Measurements from ENCODE around the gene EDEM2. TPM values are rescaled to one million over a fixed set of nuclear protein-coding genes. Genes with fewer than 3 reads are reported as not detected.

EDEM2 gene
- total and polyA plus RNA-seq, 2 of the 13 experiments (the other 11 are each of a cell fraction or from before 2014, with no cell fraction given) = 33.1 to 46.9 TPM

DNA sequence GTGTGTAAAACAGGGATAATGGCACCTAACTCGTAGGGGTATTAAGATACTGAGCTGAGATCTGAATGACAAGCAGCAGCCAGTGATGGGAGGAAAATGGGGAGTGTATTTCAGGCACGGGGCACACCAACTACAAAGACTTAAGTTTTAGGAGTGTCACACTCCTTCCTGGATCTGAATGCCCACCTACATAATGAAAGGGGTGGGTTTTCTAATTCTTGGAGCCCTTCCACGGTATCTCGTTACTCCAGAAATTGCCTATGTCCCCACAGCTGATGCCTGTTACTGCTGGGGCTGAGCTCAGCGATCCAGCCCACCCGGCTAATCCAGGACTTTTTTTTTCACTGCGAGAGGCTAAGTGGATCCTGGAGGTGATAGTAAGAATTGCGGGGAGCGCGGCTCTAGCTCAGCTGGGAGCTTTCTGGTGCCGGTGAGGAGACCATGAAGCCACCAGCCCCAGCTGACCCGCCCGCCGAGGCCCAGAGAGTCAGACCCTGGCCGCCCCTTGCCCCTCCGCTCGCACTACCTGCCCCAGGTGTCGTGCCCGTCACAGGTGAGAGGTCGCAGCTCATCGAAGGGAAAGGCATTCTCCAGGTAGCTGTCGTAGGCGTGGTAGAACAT lies 727 bp downstream of the EDEM2 start (continued):
- TF ChIP-seq, protein P1, sequence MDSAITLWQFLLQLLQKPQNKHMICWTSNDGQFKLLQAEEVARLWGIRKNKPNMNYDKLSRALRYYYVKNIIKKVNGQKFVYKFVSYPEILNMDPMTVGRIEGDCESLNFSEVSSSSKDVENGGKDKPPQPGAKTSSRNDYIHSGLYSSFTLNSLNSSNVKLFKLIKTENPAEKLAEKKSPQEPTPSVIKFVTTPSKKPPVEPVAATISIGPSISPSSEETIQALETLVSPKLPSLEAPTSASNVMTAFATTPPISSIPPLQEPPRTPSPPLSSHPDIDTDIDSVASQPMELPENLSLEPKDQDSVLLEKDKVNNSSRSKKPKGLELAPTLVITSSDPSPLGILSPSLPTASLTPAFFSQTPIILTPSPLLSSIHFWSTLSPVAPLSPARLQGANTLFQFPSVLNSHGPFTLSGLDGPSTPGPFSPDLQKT (CRISPR knock-in tag; IDR thresholded peaks at IDR 0.05; ENCODE audit: borderline replicate concordance) = no peak
- TF ChIP-seq GFI1 (CRISPR knock-in tag; IDR thresholded peaks at IDR 0.05; ENCODE audit: borderline replicate concordance) (0 out of 2 replicates have a peak, but pooled peaks have one; percentile 4), MYC (CRISPR knock-in tag; IDR thresholded peaks at IDR 0.05; ENCODE audit: borderline replicate concordance) (no peak), ZNF205 (CRISPR knock-in tag; IDR thresholded peaks at IDR 0.05) (no peak), ZFY (CRISPR knock-in tag; IDR thresholded peaks at IDR 0.05) (no peak), CBX5 (CRISPR knock-in tag; IDR thresholded peaks at IDR 0.05; ENCODE audit: borderline replicate concordance) (no peak), ZSCAN22 (CRISPR knock-in tag; IDR thresholded peaks at IDR 0.05) (no peak), FOSL2 (CRISPR knock-in tag; IDR thresholded peaks at IDR 0.05) (no peak), ARHGAP35 (CRISPR knock-in tag; IDR thresholded peaks at IDR 0.05; ENCODE audit: borderline replicate concordance) (peak; percentile 19), ZNF720 (CRISPR knock-in tag; IDR thresholded peaks at IDR 0.05) (no peak), HMGA1 (CRISPR knock-in tag; conservative IDR thresholded peaks at IDR 0.05) (no peak), MAFF (IDR thresholded peaks at IDR 0.05; ENCODE audit: low read depth, low read length) (no peak), ZNF263 (CRISPR knock-in tag; IDR thresholded peaks at IDR 0.05) (no peak), RFX3 (CRISPR knock-in tag; IDR thresholded peaks at IDR 0.05) (no peak), ZC3H4 (CRISPR knock-in tag; IDR thresholded peaks at IDR 0.05; ENCODE audit: borderline replicate concordance) (no peak), HMG20A (CRISPR knock-in tag; IDR thresholded peaks at IDR 0.05; ENCODE audit: borderline replicate concordance) (no peak), ZSCAN9 (CRISPR knock-in tag; IDR thresholded peaks at IDR 0.05; ENCODE audit: borderline replicate concordance) (peak; percentile 4; the same call in 1 of the 2 replicates), ZBTB1 (CRISPR knock-in tag; IDR thresholded peaks at IDR 0.05; ENCODE audit: borderline replicate concordance) (no peak; the same call in 1 of the 2 replicates), RCOR2 (CRISPR knock-in tag; IDR thresholded peaks at IDR 0.05) (no peak), HES4 (CRISPR knock-in tag; IDR thresholded peaks at IDR 0.05; ENCODE audit: borderline replicate concordance) (0 out of 2 replicates have a peak, but pooled peaks have one; percentile 57), TOPORS (CRISPR knock-in tag; IDR thresholded peaks at IDR 0.05) (peak; percentile 4; the same call in 1 of the 2 replicates), ZNF850 (CRISPR knock-in tag; conservative IDR thresholded peaks at IDR 0.05) (no peak), ZNF432 (CRISPR knock-in tag; IDR thresholded peaks at IDR 0.05; ENCODE audit: borderline replicate concordance) (no peak), HHEX (CRISPR knock-in tag; IDR thresholded peaks at IDR 0.05) (no peak)
- TF ChIP-seq, protein P2, sequence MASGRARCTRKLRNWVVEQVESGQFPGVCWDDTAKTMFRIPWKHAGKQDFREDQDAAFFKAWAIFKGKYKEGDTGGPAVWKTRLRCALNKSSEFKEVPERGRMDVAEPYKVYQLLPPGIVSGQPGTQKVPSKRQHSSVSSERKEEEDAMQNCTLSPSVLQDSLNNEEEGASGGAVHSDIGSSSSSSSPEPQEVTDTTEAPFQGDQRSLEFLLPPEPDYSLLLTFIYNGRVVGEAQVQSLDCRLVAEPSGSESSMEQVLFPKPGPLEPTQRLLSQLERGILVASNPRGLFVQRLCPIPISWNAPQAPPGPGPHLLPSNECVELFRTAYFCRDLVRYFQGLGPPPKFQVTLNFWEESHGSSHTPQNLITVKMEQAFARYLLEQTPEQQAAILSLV (CRISPR knock-in tag; IDR thresholded peaks at IDR 0.05; ENCODE audit: borderline replicate concordance) = no peak
- TF ChIP-seq, protein P3, sequence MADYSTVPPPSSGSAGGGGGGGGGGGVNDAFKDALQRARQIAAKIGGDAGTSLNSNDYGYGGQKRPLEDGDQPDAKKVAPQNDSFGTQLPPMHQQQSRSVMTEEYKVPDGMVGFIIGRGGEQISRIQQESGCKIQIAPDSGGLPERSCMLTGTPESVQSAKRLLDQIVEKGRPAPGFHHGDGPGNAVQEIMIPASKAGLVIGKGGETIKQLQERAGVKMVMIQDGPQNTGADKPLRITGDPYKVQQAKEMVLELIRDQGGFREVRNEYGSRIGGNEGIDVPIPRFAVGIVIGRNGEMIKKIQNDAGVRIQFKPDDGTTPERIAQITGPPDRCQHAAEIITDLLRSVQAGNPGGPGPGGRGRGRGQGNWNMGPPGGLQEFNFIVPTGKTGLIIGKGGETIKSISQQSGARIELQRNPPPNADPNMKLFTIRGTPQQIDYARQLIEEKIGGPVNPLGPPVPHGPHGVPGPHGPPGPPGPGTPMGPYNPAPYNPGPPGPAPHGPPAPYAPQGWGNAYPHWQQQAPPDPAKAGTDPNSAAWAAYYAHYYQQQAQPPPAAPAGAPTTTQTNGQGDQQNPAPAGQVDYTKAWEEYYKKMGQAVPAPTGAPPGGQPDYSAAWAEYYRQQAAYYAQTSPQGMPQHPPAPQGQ (CRISPR knock-in tag; IDR thresholded peaks at IDR 0.05; ENCODE audit: borderline replicate concordance) = peak; percentile 4; the same call in 1 of the 2 replicates
- TF ChIP-seq, protein P4, sequence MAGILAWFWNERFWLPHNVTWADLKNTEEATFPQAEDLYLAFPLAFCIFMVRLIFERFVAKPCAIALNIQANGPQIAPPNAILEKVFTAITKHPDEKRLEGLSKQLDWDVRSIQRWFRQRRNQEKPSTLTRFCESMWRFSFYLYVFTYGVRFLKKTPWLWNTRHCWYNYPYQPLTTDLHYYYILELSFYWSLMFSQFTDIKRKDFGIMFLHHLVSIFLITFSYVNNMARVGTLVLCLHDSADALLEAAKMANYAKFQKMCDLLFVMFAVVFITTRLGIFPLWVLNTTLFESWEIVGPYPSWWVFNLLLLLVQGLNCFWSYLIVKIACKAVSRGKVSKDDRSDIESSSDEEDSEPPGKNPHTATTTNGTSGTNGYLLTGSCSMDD (CRISPR knock-in tag; IDR thresholded peaks at IDR 0.05) = no peak

Data from HepG2 (cell line).